ENCODE data around the gene KSR2. TPM values are rescaled to one million over a fixed set of nuclear protein-coding genes. Genes with fewer than 3 reads are reported as not detected.
A peak's percentile ranks its signal among the peaks of the same experiment; 100 is the strongest.

Gene KSR2
- total and polyA plus RNA-seq, 2 donors (not counting 3 experiments of a cell fraction or from before 2014, with no cell fraction given) = 2.1 to 5.2 TPM

GRCh38 chr12:117589021-117589420, 379.8 kb downstream of the KSR2 start:
- Histone ChIP-seq H3K36me3 (ENCODE audit: control insufficient read depth in 2 of 2, extremely low read depth in 1 of 2, insufficient read depth in 2 of 2, low read length in 2 of 2) (no peaks in the 10 kb centered on the region), H3K4me1 (ENCODE audit: control insufficient read depth, extremely low read depth, insufficient read depth, low read length) (no peaks in the 10 kb centered on the region), H3K9ac (replicated peaks; ENCODE audit: extremely low read depth, insufficient read depth, low read length) (no peak overlapping the region), H4K20me1 (replicated peaks; ENCODE audit: control insufficient read depth, extremely low read depth, insufficient read depth, low read length) (no peaks in the 10 kb centered on the region), H3K4me2 (ENCODE audit: insufficient read depth, low read length) (no peak overlapping the region), H2AFZ (ENCODE audit: low read depth, low read length) (no peak overlapping the region), H3K4me3 (replicated peaks in 1 of 3; ENCODE audit: insufficient read depth in 1 of 3, low read depth in 1 of 3, low read length in 3 of 3) (no peak overlapping the region), H3K9me1 (replicated peaks; ENCODE audit: control insufficient read depth, extremely low read depth, insufficient read depth, low read length) (no peaks in the 10 kb centered on the region), H3K9me3 (replicated peaks; ENCODE audit: control insufficient read depth, insufficient read depth, low read length) (no peaks in the 10 kb centered on the region), H3K27ac (ENCODE audit: insufficient read depth, low read depth, low read length) (no peak overlapping the region), H3K79me2 (ENCODE audit: control insufficient read depth, insufficient read depth, low read length) (no peaks in the 10 kb centered on the region), H3K27me3 (ENCODE audit: control insufficient read depth in 2 of 2, insufficient read depth in 2 of 2, low read length in 2 of 2) (no peaks in the 10 kb centered on the region)
- ChIA-PET CTCF (interaction anchor here (0.8 to 8.5 kb wide), 23 partner anchors 9 to 353 kb away, joined by 3 to 241 read pairs (median 6); no protein-coding TSS in a partner anchor), POLR2A (no interaction called here)
- no peak for DNase-seq (ENCODE audit: low read depth, low spot score)
- FAIRE-seq = no peak
- dilution Hi-C loops (cut with MboI; ENCODE audit: extremely low pct_ligation_motif_present, low sequenced_read_pairs) = no loop called here
- no TSS peak for BruUV-seq (replicated peaks)
- TF ChIP-seq MAX (IDR thresholded peaks at IDR 0.05; ENCODE audit: insufficient read depth, insufficient read length) (no peak), POLR2A (IDR thresholded peaks at IDR 0.05; ENCODE audit: low read depth, low read length) (no peak), FOS (IDR thresholded peaks at IDR 0.05; ENCODE audit: borderline replicate concordance, insufficient read depth, low read length) (no peak)
- TF ChIP-seq, protein P1, sequence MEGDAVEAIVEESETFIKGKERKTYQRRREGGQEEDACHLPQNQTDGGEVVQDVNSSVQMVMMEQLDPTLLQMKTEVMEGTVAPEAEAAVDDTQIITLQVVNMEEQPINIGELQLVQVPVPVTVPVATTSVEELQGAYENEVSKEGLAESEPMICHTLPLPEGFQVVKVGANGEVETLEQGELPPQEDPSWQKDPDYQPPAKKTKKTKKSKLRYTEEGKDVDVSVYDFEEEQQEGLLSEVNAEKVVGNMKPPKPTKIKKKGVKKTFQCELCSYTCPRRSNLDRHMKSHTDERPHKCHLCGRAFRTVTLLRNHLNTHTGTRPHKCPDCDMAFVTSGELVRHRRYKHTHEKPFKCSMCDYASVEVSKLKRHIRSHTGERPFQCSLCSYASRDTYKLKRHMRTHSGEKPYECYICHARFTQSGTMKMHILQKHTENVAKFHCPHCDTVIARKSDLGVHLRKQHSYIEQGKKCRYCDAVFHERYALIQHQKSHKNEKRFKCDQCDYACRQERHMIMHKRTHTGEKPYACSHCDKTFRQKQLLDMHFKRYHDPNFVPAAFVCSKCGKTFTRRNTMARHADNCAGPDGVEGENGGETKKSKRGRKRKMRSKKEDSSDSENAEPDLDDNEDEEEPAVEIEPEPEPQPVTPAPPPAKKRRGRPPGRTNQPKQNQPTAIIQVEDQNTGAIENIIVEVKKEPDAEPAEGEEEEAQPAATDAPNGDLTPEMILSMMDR (IDR thresholded peaks at IDR 0.05; ENCODE audit: extremely low read depth in 1 of 2, insufficient read depth in 1 of 2, low read depth in 1 of 2, low read length in 2 of 2) = no peak
- intact Hi-C loops (cut with micrococcal nuclease) = loop anchor here (5.0 kb wide), 2 partner anchors 83 to 263 kb away; no protein-coding TSS in a partner anchor

DNA sequence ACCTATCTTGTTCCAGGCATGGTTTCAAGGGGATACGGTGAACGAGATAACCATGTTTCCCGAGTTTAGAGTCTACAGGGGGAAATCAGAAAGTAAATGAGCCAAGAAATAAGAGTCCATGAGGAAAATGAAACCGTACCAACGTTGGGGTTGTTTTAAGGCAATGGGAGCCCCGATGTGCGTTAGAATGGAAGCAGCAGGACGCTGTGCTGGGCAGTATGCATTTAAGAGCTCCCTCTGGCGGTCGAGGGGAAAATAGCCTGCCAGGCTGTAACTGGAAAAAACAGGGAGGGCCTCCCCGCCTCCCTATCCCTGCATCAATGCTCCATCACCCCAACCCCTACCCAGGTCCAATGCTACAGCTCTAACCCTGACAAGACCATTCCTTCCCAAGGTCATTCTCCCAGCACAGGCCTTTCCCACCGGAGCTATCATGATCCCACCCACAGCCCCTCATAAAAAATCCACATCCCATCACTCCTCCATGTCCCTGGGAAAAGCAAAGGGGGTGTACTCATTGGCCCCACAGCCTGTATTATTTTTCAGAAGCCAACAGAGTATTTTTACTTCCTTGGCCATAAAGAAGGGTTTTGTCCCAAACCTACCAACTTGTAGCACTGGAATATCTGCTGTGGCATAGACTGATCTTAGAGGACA, 381.0 kb downstream of the KSR2 start:
- H3K4me2 ChIP-seq (ENCODE audit: insufficient read depth, low read length) = peak overlapping the region; percentile 50
- CTCF ChIA-PET = interaction anchor here (0.6 to 8.5 kb wide), 56 partner anchors 9 to 469 kb away, joined by 3 to 241 read pairs (median 4); no protein-coding TSS in a partner anchor
- H3K4me1 ChIP-seq (ENCODE audit: control insufficient read depth, extremely low read depth, insufficient read depth, low read length) = no peaks in the 10 kb centered on the region
- no TSS peak for BruUV-seq (replicated peaks)
- no peaks in the 10 kb centered on the region for H3K36me3 ChIP-seq (ENCODE audit: control insufficient read depth in 2 of 2, extremely low read depth in 1 of 2, insufficient read depth in 2 of 2, low read length in 2 of 2)
- H4K20me1 ChIP-seq (replicated peaks; ENCODE audit: control insufficient read depth, extremely low read depth, insufficient read depth, low read length) = no peaks in the 10 kb centered on the region
- peak overlapping the region in 1 of 3 experiments; percentile 9 for H3K4me3 ChIP-seq (replicated peaks in 1 of 3; ENCODE audit: insufficient read depth in 1 of 3, low read depth in 1 of 3, low read length in 3 of 3)
- no peaks in the 10 kb centered on the region for H3K9me1 ChIP-seq (replicated peaks; ENCODE audit: control insufficient read depth, extremely low read depth, insufficient read depth, low read length)
- POLR2A ChIA-PET = no interaction called here
- no peaks in the 10 kb centered on the region for H3K79me2 ChIP-seq (ENCODE audit: control insufficient read depth, insufficient read depth, low read length)
- dilution Hi-C loops (cut with MboI; ENCODE audit: extremely low pct_ligation_motif_present, low sequenced_read_pairs) = no loop called here
- intact Hi-C loops (cut with micrococcal nuclease) = loop anchor here (1.0 to 5.0 kb wide), 5 partner anchors 85 to 265 kb away; no protein-coding TSS in a partner anchor
- TF ChIP-seq POLR2A (IDR thresholded peaks at IDR 0.05; ENCODE audit: low read depth, low read length) (no peak), FOS (IDR thresholded peaks at IDR 0.05; ENCODE audit: borderline replicate concordance, insufficient read depth, low read length) (no peak), MAX (IDR thresholded peaks at IDR 0.05; ENCODE audit: insufficient read depth, insufficient read length) (no peak), POLR2AphosphoS5 (IDR thresholded peaks at IDR 0.05; ENCODE audit: insufficient read depth, low read depth, low read length) (no peak)
- TF ChIP-seq, protein P1 (IDR thresholded peaks at IDR 0.05; ENCODE audit: extremely low read depth in 1 of 2, insufficient read depth in 1 of 2, low read depth in 1 of 2, low read length in 2 of 2) = peak; percentile 83 to 96
- H3K9ac ChIP-seq (replicated peaks; ENCODE audit: extremely low read depth, insufficient read depth, low read length) = no peak overlapping the region
- no peaks in the 10 kb centered on the region for H3K9me3 ChIP-seq (replicated peaks; ENCODE audit: control insufficient read depth, insufficient read depth, low read length)
- DNase-seq (ENCODE audit: low read depth, low spot score) (peak; percentile 57), FAIRE-seq (peak; percentile 72)
- no peaks in the 10 kb centered on the region for H3K27me3 ChIP-seq (ENCODE audit: control insufficient read depth in 2 of 2, insufficient read depth in 2 of 2, low read length in 2 of 2)
- H3K27ac ChIP-seq (ENCODE audit: insufficient read depth, low read depth, low read length) = no peak overlapping the region
- H2AFZ ChIP-seq (ENCODE audit: low read depth, low read length) = peak overlapping the region; percentile 43

Measured in endothelial cell of umbilical vein (primary cell).